Endothelial cell (in vitro differentiated cells): ENCODE measurements around the gene FGD2. TPM values are rescaled to one million over a fixed set of nuclear protein-coding genes. Genes with fewer than 3 reads are reported as not detected.
A peak's percentile ranks its signal among the peaks of the same experiment; 100 is the strongest.

Experiments
- DNase-seq: peaks from one replicate; pipeline ENCODE4 v3.0.0; 2021; ENCODE audit warnings: low spot score
- H3K27ac Mint-ChIP-seq: one replicate; pipeline ENCODE4 v1.8.0; 2021; ENCODE audit warnings: mixed read lengths, inconsistent platforms; ENCODE audit not compliant: unreplicated experiment
- H3K27me3 Mint-ChIP-seq: one replicate; pipeline ENCODE4 v1.8.0; 2021; ENCODE audit warnings: mild to moderate bottlenecking, moderate library complexity, mixed read lengths, inconsistent platforms; ENCODE audit not compliant: unreplicated experiment
- H3K36me3 Mint-ChIP-seq: one replicate; pipeline ENCODE4 v1.8.0; 2021; ENCODE audit warnings: mild to moderate bottlenecking, low read depth, mixed read lengths, inconsistent platforms; ENCODE audit not compliant: unreplicated experiment
- H3K4me1 Mint-ChIP-seq: one replicate; pipeline ENCODE4 v1.8.0; 2021; ENCODE audit warnings: mild to moderate bottlenecking, mixed read lengths, inconsistent platforms; ENCODE audit not compliant: unreplicated experiment
- H3K4me3 Mint-ChIP-seq: one replicate; pipeline ENCODE4 v1.8.0; 2021; ENCODE audit warnings: mild to moderate bottlenecking, mixed read lengths, inconsistent platforms; ENCODE audit not compliant: unreplicated experiment
- H3K9me3 Mint-ChIP-seq: one replicate; pipeline ENCODE4 v1.8.0; 2021; ENCODE audit warnings: mixed read lengths, inconsistent platforms; ENCODE audit not compliant: unreplicated experiment
- total RNA-seq: library from RNA; stranded (reverse); fragmentation: NEBNext Ultra II Directional; extraction: Animal tissue kit (Norgen Biotek cat#: 25700); gene quantifications from one replicate; pipeline ENCODE4 v1.2.1, GENCODE V29; 2021; ENCODE audit not compliant: unreplicated experiment
- TF ChIP-seq, protein P1 (sequence below): fragments of 200-600 bp; sonication (generic); IDR thresholded peaks from one replicate; pipeline ENCODE4 v1.5.0; 2021; ENCODE audit warnings: antibody characterized with exemption; ENCODE audit not compliant: unreplicated experiment

FGD2 gene
- total RNA-seq, 1 donor from 2014 or later: 0.10 TPM

- peaks cover 55% of the 10 kb centered on the region for H3K36me3 Mint-ChIP-seq
- H3K4me1 Mint-ChIP-seq: peaks cover 14% of the 10 kb centered on the region
- no peaks in the 10 kb centered on the region for H3K9me3 Mint-ChIP-seq
- no peak overlapping the region for H3K27ac Mint-ChIP-seq
- no peak overlapping the region for H3K4me3 Mint-ChIP-seq
- TF ChIP-seq, protein P1, sequence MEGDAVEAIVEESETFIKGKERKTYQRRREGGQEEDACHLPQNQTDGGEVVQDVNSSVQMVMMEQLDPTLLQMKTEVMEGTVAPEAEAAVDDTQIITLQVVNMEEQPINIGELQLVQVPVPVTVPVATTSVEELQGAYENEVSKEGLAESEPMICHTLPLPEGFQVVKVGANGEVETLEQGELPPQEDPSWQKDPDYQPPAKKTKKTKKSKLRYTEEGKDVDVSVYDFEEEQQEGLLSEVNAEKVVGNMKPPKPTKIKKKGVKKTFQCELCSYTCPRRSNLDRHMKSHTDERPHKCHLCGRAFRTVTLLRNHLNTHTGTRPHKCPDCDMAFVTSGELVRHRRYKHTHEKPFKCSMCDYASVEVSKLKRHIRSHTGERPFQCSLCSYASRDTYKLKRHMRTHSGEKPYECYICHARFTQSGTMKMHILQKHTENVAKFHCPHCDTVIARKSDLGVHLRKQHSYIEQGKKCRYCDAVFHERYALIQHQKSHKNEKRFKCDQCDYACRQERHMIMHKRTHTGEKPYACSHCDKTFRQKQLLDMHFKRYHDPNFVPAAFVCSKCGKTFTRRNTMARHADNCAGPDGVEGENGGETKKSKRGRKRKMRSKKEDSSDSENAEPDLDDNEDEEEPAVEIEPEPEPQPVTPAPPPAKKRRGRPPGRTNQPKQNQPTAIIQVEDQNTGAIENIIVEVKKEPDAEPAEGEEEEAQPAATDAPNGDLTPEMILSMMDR: no peak
- no peak for DNase-seq
- peaks cover 5% of the 10 kb centered on the region for H3K27me3 Mint-ChIP-seq
These were observed 26.1 kb upstream of the FGD2 start for GRCh38 chr6:36979347-36979742.

DNA sequence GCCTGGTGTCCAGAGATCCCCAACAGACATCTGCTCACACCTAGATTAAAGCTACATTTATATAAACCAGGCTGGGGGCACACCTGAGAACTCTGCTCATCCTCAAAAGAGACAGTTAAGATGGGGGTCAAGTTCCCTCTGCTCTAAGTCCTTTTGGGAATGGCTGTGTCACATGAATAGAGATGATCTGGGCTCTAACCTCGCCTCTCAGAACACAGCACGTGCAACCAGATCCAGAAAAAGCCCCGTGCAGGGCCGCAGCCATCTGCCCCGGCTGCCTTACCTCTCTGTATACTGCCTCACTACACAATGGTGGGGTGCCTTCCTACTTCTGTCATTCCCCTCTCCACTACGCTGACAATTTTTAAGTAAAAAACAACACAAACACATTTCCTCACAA, 25.3 kb upstream of the FGD2 start:
- peaks cover 5% of the 10 kb centered on the region for H3K27me3 Mint-ChIP-seq
- TF ChIP-seq, protein P1: no peak
- no peak for DNase-seq
- peak overlapping the region; percentile 4 for H3K27ac Mint-ChIP-seq
- H3K4me3 Mint-ChIP-seq: no peak overlapping the region
- no peaks in the 10 kb centered on the region for H3K9me3 Mint-ChIP-seq
- peaks cover 48% of the 10 kb centered on the region for H3K36me3 Mint-ChIP-seq
- H3K4me1 Mint-ChIP-seq: peaks cover 14% of the 10 kb centered on the region

DNA sequence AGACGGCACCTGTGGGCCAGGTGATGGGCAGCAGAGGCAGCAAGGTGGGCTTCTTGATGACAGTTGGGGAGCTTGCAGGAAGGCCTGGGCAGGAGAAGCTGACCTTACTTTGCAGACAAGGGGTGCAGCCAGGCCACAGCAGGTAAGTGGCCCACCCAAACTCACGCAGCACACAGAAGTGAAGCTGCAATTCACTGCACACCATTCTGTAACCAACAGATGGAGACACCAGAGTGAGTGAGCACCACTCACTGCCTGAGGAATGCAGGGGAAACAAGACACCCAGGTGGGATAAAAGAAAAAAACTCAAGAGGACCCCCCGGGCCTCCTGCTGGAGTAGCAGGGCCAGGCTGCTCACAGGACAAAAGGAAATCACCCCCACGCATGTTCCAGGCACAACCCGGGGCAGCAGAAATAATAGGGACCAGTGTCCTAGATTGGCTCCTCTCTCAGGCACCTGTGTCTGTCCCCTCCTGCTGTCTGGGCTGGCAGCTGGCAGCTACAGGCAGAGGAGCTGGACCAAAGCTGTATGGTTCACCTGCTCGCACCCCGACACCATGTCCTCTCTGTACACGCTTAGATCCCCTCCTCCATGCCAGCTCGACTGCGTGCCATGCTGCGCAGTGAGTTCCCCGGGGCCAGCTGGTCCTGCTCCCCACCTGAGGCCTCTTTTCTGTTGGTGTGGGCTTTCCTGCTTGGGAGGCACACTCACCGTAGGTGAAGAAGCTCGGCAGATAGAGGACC, 24.4 kb upstream of the FGD2 start:
- H3K4me1 Mint-ChIP-seq: peaks cover 14% of the 10 kb centered on the region
- no peak overlapping the region for H3K4me3 Mint-ChIP-seq
- TF ChIP-seq, protein P1: no peak
- H3K27ac Mint-ChIP-seq: no peak overlapping the region
- peaks cover 5% of the 10 kb centered on the region for H3K27me3 Mint-ChIP-seq
- no peak for DNase-seq
- H3K9me3 Mint-ChIP-seq: no peaks in the 10 kb centered on the region
- H3K36me3 Mint-ChIP-seq: peaks cover 40% of the 10 kb centered on the region

DNA sequence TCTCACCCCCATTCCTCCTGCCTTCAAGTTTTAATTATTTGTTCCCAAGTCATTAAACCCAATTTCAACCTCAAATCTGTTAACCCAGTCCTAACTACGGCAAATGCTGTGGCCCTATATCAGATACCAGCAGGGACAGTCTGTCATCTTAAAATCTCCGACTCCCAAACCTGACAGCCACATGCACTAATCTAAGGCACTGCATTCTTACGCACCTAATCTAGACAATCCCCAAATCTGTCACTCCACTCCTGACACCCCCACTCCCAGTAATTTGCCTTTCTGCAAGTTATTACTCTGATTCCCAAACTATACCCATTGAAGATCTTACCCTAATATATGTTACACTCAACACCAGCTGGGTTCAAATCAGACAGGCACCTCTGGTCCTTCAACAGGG, 21.9 kb upstream of the FGD2 start:
- no peak for DNase-seq
- H3K4me1 Mint-ChIP-seq: peaks cover 33% of the 10 kb centered on the region
- no peak overlapping the region for H3K4me3 Mint-ChIP-seq
- H3K27me3 Mint-ChIP-seq: peaks cover 14% of the 10 kb centered on the region
- TF ChIP-seq, protein P1: no peak
- H3K36me3 Mint-ChIP-seq: peaks cover 29% of the 10 kb centered on the region
- no peaks in the 10 kb centered on the region for H3K9me3 Mint-ChIP-seq
- no peak overlapping the region for H3K27ac Mint-ChIP-seq

DNA sequence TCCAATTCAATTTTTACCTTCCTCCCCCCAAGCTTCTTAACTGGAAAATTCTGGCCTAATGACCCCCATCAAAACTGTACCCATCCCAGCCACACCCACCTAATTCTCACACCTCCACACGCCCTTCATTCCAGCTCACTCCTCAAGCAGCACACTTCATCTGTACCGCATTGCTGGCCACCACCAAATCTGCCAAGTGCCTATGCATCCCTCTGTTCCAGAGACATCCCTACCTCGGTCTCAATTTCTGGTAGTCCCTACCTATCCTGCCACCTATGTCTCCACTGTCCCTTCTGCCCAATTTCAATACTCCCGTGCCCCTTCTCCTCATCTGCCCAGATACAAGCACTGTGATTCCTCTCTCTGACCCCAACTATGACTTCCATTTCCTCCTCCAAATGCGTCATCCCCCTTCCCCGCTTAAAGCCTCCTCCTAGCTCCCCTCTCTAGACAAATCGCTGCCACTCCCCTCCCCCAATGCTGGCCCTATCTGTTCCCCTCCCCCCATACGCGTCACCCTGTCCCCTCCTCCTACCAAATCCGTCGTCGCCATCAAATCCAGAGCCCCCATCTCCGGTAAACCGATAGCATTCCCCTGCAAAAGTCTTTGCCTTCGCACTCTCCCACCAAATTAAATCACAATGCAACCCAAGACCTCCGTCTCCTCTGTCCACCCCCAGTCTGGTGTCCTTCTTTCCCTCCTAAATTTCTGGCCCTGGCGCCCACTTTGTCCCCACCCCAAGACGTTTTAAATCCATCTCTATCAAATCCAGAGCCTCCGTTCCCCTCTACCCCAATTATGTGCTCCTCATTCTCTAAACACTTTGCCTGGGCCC, 20.7 kb upstream of the FGD2 start:
- Mint-ChIP-seq H3K27me3 (peaks cover 14% of the 10 kb centered on the region), H3K4me1 (peaks cover 36% of the 10 kb centered on the region), H3K27ac (no peak overlapping the region), H3K9me3 (no peaks in the 10 kb centered on the region), H3K36me3 (peaks cover 20% of the 10 kb centered on the region), H3K4me3 (no peak overlapping the region)
- TF ChIP-seq, protein P1: no peak
- peak; percentile 45 for DNase-seq
